NCI-H1092 treated with DMSO at 0.1 percent for 48 hours (cell line): ENCODE data around the gene ARHGAP23.
A peak's percentile ranks its signal among the peaks of the same experiment; 100 is the strongest.

ENCODE experiments used
- DNase-seq: peaks from one replicate; lab custom pipeline; 2025; lab: John Stamatoyannopoulos, UW

The ARHGAP23 gene

GRCh38 chr17:38428112-38428642 is at the start of gene ARHGAP23:
Gene ARHGAP23, plus strand, starts transcription at chr17:38428464. Its CDS starts 22 bp downstream, at chr17:38428486.
- DNase-seq, result no peak

GRCh38 chr17:38379448-38379847 is 48.8 kb upstream of the ARHGAP23 start:
- no peak for DNase-seq

- no peak for DNase-seq
These were observed 33.2 kb upstream of the ARHGAP23 start for GRCh38 chr17:38395090-38395489.

GRCh38 chr17:38397227-38397626 is 31.0 kb upstream of the ARHGAP23 start:
- DNase-seq, result no peak

GRCh38 chr17:38400286-38400685 is 28.0 kb upstream of the ARHGAP23 start:
- no peak for DNase-seq

GRCh38 chr17:38401459-38401858 is 26.8 kb upstream of the ARHGAP23 start:
- no peak for DNase-seq

- no peak for DNase-seq
These were observed 25.4 kb upstream of the ARHGAP23 start for GRCh38 chr17:38402897-38403296.

GRCh38 chr17:38403491-38403890 is 24.8 kb upstream of the ARHGAP23 start:
- DNase-seq, result no peak

GRCh38 chr17:38404174-38404943 is 23.9 kb upstream of the ARHGAP23 start:
- no peak for DNase-seq

GRCh38 chr17:38405654-38406053 is 22.6 kb upstream of the ARHGAP23 start:
- no peak for DNase-seq

- DNase-seq, result no peak
These were observed 18.1 kb upstream of the ARHGAP23 start for GRCh38 chr17:38410201-38410600.

GRCh38 chr17:38415250-38416194 is 12.7 kb upstream of the ARHGAP23 start:
- DNase-seq, result peak; percentile 96

GRCh38 chr17:38416840-38417209 is 11.4 kb upstream of the ARHGAP23 start:
- DNase-seq, result peak; percentile 49

GRCh38 chr17:38417210-38417951 is 10.9 kb upstream of the ARHGAP23 start:
- peak; percentile 50 for DNase-seq

- DNase-seq, result peak; percentile 50
These were observed 10.1 kb upstream of the ARHGAP23 start for GRCh38 chr17:38418062-38418692.

- DNase-seq, result peak; percentile 31
These were observed 9.4 kb upstream of the ARHGAP23 start for GRCh38 chr17:38418693-38419507.

GRCh38 chr17:38419508-38419981 is 8.7 kb upstream of the ARHGAP23 start:
- DNase-seq, result no peak

- DNase-seq, result no peak
These were observed 7.7 kb upstream of the ARHGAP23 start for GRCh38 chr17:38420518-38420917.

GRCh38 chr17:38421171-38421841 is 7.0 kb upstream of the ARHGAP23 start:
- DNase-seq, result peak; percentile 45
